Fibroblast of villous mesenchyme (primary cell): ENCODE results near the gene MDFI. TPM values are rescaled to one million over a fixed set of nuclear protein-coding genes. Genes with fewer than 3 reads are reported as not detected.

Source experiments
- DNase-seq: peaks from one replicate; pipeline ENCODE4 v3.0.0-alpha.2; 2010; ENCODE audit warnings: low read depth
- H3K4me3 ChIP-seq: 2 replicates; pipeline ENCODE4 v1.5.1; 2011; ENCODE audit warnings: low read depth, mild to moderate bottlenecking, low read length
- total RNA-seq: library from RNA; depleted of rRNA; stranded (reverse); fragments of >200 nt; gene quantifications from 2 replicates; pipeline ENCODE4 v1.2.3, GENCODE V29; 2012
- TF ChIP-seq, protein P1 (sequence below): IDR thresholded peaks from 2 replicates; pipeline ENCODE4 v1.5.1; 2012; ENCODE audit warnings: low read depth, mild to moderate bottlenecking, low read length; ENCODE audit not compliant: insufficient read depth

Gene MDFI
- total RNA-seq, 1 donor, result not detected

DNA sequence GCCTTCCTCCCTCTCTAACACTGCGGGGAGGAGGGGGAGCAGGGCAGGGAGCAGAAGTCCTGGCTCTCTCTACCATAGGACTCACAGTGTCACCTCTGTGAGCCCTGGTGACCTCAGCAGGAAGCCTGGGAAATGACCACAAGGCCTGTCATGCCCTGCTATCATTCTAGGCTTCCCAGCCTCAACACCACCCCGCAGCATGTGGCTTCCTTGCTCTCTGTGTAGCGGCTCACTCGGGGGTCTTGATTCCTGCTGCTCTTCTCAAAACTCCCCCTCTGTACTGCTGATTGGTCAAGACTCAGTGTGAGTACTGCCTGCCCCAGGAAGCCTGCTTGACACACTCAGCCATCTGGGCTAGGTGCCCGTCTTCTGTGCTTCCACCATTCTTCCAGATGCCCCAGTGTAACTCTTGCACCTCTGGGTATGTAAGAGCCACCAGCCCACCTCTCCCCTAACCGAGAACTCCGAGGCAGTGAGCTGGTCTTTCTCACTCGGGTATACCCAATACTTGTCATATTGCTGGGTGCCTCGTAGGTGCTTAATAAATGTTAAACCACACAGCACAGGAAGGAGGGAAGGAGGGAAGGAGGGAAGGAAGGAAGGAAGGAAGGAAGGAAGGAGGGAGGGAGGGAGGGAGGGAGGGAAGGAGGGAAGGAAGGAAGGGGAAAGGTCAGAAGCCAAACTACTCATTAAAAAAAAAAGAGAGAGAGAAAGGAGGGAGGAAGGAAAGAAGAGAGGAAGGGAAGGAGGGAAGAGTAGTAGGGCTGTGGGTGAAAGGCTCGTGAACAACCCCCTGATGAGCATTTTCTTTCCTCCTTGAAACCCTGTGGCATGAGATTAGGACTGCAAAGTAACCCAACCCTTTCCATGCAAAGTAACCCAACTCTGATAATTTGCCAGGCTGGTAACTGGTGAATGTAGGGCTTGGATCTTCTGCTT is 5.0 kb downstream of the MDFI start:
- no peak for DNase-seq
- TF ChIP-seq, protein P1, sequence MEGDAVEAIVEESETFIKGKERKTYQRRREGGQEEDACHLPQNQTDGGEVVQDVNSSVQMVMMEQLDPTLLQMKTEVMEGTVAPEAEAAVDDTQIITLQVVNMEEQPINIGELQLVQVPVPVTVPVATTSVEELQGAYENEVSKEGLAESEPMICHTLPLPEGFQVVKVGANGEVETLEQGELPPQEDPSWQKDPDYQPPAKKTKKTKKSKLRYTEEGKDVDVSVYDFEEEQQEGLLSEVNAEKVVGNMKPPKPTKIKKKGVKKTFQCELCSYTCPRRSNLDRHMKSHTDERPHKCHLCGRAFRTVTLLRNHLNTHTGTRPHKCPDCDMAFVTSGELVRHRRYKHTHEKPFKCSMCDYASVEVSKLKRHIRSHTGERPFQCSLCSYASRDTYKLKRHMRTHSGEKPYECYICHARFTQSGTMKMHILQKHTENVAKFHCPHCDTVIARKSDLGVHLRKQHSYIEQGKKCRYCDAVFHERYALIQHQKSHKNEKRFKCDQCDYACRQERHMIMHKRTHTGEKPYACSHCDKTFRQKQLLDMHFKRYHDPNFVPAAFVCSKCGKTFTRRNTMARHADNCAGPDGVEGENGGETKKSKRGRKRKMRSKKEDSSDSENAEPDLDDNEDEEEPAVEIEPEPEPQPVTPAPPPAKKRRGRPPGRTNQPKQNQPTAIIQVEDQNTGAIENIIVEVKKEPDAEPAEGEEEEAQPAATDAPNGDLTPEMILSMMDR, result no peak

DNA sequence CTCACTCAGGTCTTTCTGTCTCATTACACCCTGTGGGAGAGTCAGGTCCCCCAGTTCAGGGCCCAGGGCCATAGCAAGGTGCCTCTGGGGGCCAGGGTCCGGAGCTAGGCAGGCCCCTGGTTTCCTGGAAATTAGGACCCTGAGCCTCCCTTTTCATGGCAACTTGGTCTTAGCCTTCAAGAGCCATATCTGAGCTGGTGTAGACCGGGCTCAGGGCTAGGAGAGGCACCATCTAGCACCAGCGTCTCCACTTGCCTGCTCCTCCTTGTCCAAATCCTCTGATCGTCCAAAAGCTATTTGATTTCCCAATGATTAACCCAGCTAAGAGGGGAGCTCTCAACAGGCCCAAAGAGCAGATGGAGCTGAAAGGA is 5.6 kb downstream of the MDFI start:
- TF ChIP-seq, protein P1, result no peak
- no peak for DNase-seq
- H3K4me3 ChIP-seq, result no peak overlapping the region

More for the DNA sequence above, 5.0 kb downstream of the MDFI start:
- H3K4me3 ChIP-seq, result no peak overlapping the region

DNA sequence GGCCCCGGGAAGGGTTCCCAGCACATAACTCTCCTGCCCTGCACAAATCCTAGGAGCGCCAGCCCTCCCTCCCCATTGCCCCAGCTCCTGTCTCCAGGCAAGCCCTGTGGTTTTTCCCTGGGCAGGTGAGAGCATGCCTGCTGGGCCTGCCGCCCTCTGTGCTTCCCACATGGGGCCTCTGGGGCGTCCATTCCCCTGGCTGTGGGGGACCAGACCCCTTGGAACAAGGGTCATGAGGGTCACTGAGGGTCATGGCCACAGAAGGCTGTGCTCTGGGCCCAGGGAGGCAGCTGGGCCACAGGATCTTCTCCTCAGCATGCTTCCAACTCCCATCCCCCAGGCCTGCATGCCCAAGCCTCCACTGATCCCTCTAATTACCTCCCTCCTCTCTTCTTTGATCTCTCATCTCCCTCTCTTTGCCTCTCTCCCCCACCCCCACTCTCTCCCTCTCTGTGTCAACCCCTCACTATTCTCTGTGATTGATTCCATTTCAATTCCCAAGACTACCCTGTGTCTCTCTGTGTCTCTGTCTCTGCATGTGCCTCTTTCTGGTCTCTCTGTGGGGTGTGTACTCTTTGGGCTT is 6.1 kb downstream of the MDFI start:
- TF ChIP-seq, protein P1, result no peak
- DNase-seq, result no peak
- no peak overlapping the region for H3K4me3 ChIP-seq

DNA sequence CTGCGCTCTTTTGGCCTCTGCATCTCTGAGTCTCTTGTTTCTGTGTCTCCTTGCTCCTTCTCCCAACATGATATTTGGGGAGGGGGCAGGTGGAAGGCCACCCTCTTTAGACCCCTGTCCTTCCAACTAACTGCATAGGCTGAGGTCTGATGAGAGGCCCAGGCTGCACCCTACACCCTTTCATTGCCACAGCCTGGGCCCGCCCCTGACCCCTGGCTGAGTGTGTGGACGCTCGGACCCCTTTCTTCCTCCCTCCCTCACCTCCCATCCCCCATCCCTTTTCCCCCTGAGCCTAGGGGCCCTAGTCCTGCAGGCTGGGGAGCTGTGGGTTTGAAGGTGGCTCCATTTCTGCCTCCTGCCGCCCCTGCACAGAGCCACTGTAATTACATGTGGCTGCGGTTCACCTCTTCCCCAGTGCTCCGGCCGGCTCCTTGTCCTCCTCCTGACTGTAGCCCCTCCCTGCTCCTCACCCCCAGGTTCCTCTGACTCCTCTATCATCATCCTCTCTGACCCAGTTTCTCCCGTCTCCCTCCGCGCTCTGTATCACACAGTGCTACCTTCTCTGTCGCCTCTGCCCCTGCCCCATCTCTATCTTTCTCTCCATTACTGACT is 6.8 kb downstream of the MDFI start:
- no peak overlapping the region for H3K4me3 ChIP-seq
- TF ChIP-seq, protein P1, result no peak

DNA sequence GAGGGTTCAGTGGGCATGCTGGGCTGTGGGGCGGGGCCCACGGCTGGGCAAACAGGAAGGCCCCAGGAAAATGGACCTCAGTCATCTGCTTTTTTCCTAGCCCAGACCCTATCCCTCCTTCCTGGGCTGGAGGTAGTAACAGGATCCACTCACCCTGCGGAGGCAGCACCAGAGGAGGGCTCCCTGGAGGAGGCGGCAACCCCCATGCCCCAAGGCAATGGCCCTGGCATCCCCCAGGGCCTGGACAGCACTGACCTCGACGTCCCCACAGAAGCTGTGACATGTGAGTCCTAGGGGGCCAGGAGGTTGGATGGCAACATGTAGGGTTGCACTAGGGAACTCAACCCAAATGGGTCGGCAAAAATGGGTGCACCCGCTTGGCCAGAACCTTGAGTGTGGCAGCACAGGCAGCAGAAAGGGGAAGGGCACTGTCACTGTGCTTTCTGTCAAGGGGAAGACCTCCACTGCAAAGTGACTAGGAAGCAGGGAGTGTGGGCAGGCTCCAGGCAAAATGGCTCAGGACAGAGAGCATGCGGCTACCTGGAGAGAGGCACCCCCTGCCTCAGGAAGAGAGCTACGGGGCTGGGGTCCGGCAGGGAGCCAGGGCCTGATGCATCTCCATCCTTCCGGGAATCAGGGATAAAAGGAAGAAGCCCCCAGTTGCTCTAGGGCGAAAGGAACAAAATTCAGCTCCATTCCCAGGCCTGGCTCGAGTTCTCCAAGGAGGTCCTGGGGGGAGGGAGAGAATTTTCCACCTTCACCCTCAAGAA is 7.9 kb downstream of the MDFI start:
- H3K4me3 ChIP-seq, result no peak overlapping the region
- DNase-seq, result no peak
- TF ChIP-seq, protein P1, result no peak

More for the DNA sequence above, 6.8 kb downstream of the MDFI start:
- no peak for DNase-seq

DNA sequence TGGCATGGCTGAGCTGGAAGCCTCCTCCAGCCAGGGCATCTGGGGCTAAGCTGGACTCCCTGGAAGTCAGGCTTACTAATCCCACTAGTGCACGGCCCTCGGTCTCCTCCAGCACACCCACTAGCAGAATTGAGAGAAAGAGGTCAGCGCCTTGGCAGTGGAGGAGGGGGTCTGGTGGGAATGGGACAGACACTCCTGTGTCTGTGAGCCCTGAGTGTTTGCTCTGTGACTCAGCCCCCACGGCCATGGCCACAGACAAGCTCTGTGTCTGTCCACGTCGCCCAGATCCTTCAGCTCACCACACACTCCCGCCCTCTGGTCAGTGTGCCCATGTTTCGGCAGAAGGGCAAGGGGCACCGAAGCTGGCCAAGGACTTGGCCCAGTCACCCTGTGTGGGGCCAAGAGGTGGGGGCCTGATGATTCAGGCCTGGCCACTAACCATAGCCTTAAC is 8.8 kb downstream of the MDFI start:
- TF ChIP-seq, protein P1, result no peak
- DNase-seq, result no peak
- no peak overlapping the region for H3K4me3 ChIP-seq
